Hepatocyte (in vitro differentiated cells): ENCODE data around the gene FGFR3.

Experiments used
- CTCF ChIP-seq: fragments of 200-600 bp; sonication (generic); IDR thresholded peaks from 2 replicates; pipeline ENCODE4 v1.5.1; 2016; ENCODE audit warnings: antibody characterized with exemption, mild to moderate bottlenecking; ENCODE audit not compliant: poor library complexity
- EZH2 ChIP-seq: fragments of 200-600 bp; sonication (generic); IDR thresholded peaks from 2 replicates; pipeline ENCODE4 v1.6.1; 2016; ENCODE audit warnings: antibody characterized with exemption, mild to moderate bottlenecking, borderline replicate concordance
- EZH2phosphoT487 ChIP-seq: fragments of 200-600 bp; sonication (generic); IDR thresholded peaks from one replicate; pipeline ENCODE4 v1.6.1; 2018; ENCODE audit warnings: antibody characterized with exemption, mild to moderate bottlenecking, low read depth, moderate library complexity; ENCODE audit not compliant: unreplicated experiment, severe bottlenecking

GRCh38 chr4:1797298-1797860, 4.3 kb downstream of the FGFR3 start:
- TF ChIP-seq CTCF (no peak), EZH2 (no peak), EZH2phosphoT487 (no peak)
